AG04449 (cell line): Measurements from ENCODE around the gene SLC25A17.

Experiments used
- CTCF ChIA-PET: fragments of 350-600 bp; formaldehyde crosslinking; extraction: SDS; loops from one replicate; lab custom pipeline; 2021; ENCODE audit warnings: antibody characterized with exemption; lab: Yijun Ruan, JAX
- POLR2A ChIA-PET: fragments of 400-600, 350-600 bp; formaldehyde crosslinking; extraction: SDS; loops from one replicate; lab custom pipeline; 2020; ENCODE audit warnings: antibody characterized with exemption, inconsistent platforms; lab: Yijun Ruan, JAX
- DNase-seq: peaks from one replicate; pipeline ENCODE4 v3.0.0-alpha.2; 2010; ENCODE audit warnings: low read depth, low spot score
- H3K4me3 ChIP-seq: 2 replicates; pipeline ENCODE4 v1.5.1; 2011; ENCODE audit warnings: low read depth, mild to moderate bottlenecking, control low read depth, low read length
- TF ChIP-seq, protein P1 (sequence below): IDR thresholded peaks from one replicate; pipeline ENCODE4 v1.5.1; 2011; ENCODE audit warnings: mild to moderate bottlenecking, moderate library complexity, low read length, control low read depth, inconsistent platforms; ENCODE audit not compliant: insufficient read depth; ENCODE audit errors: missing control alignments

SLC25A17 gene

GRCh38 chr22:40729284-40729683 lies 89.9 kb downstream of the SLC25A17 start:
- POLR2A ChIA-PET = no interaction called here
- no peak overlapping the region for H3K4me3 ChIP-seq
- no peak for DNase-seq
- TF ChIP-seq, protein P1, sequence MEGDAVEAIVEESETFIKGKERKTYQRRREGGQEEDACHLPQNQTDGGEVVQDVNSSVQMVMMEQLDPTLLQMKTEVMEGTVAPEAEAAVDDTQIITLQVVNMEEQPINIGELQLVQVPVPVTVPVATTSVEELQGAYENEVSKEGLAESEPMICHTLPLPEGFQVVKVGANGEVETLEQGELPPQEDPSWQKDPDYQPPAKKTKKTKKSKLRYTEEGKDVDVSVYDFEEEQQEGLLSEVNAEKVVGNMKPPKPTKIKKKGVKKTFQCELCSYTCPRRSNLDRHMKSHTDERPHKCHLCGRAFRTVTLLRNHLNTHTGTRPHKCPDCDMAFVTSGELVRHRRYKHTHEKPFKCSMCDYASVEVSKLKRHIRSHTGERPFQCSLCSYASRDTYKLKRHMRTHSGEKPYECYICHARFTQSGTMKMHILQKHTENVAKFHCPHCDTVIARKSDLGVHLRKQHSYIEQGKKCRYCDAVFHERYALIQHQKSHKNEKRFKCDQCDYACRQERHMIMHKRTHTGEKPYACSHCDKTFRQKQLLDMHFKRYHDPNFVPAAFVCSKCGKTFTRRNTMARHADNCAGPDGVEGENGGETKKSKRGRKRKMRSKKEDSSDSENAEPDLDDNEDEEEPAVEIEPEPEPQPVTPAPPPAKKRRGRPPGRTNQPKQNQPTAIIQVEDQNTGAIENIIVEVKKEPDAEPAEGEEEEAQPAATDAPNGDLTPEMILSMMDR = no peak
- CTCF ChIA-PET = no interaction called here

DNA sequence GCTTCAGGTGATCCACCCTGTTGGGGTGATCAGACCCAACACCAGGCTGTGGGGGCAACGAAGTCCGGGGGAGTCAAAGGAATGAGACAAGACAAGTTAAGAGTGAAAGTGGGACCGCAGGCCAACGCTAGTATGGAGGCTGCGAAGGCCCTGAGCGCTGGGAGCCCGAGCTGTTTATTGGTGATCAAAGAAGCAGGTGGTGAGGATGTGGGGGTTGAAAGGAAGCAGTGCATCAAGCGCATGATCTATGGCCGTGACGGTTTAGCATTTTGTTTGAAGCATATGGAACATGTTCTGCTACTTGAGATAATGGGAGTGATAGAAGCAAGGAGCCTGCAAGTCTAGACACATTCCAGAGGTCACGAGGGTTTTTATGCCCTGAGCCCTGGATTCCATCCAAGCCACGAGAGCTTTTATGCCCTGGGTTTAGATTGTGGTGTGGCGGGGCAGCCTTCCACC lies 90.4 kb downstream of the SLC25A17 start:
- ChIA-PET POLR2A (no interaction called here), CTCF (no interaction called here)
- no peak overlapping the region for H3K4me3 ChIP-seq
- DNase-seq = no peak
- TF ChIP-seq, protein P1 = no peak

GRCh38 chr22:40727964-40728615 lies 91.1 kb downstream of the SLC25A17 start:
- CTCF ChIA-PET = no interaction called here

DNA sequence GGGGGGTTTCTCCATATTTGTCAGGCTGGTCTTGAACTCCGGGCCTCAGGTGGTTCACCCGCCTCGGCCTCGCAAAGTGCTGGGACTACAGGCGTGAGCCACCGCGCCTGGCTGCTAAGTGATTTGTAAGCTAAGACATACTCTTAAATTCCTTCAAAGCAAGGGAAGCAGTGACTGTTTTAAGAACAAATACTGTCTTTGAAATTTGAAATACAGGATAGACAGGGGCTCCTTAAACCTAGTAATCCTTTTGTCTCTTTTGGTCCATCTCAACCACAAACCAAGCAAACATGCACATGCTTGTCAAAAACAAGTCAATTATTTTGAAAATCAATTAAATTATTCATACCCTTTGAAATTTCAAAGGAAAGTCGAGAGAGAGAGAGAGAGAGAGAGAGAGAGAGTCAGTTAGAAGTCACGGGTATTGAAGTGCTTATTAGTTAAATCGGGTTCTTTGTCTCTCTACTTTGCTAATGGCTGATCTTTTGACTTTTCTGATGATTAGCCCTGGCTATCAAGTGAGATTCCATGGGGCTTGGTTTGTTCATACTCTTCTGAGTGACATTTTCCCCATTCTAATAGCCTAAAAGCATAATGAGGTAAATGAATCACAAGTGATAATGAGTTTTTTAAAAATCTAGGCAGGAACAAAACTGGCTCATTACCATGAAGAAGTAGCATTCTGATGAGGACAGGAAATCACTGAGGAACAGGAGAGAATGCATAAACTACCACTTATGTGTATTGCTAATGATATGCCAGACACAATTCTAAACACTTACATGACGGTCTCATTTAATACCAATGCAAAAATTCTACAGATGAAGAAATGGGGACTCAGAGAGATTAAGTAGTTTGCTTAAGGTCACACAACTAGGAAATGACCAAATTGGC lies 91.8 kb downstream of the SLC25A17 start:
- ChIA-PET CTCF (no interaction called here), POLR2A (no interaction called here)
- TF ChIP-seq, protein P1 = no peak
- DNase-seq = no peak
- no peak overlapping the region for H3K4me3 ChIP-seq

More at GRCh38 chr22:40727964-40728615, 91.1 kb downstream of the SLC25A17 start:
- TF ChIP-seq, protein P1 = no peak
- POLR2A ChIA-PET = no interaction called here
- no peak overlapping the region for H3K4me3 ChIP-seq
- DNase-seq = no peak

GRCh38 chr22:40726514-40726913 lies 92.6 kb downstream of the SLC25A17 start:
- no peak overlapping the region for H3K4me3 ChIP-seq
- DNase-seq = no peak
- POLR2A ChIA-PET = no interaction called here
- TF ChIP-seq, protein P1 = no peak
- CTCF ChIA-PET = interaction anchor here (0.6 kb wide), 1 partner anchor 15 kb away, joined by 3 read pairs; no protein-coding TSS in a partner anchor

DNA sequence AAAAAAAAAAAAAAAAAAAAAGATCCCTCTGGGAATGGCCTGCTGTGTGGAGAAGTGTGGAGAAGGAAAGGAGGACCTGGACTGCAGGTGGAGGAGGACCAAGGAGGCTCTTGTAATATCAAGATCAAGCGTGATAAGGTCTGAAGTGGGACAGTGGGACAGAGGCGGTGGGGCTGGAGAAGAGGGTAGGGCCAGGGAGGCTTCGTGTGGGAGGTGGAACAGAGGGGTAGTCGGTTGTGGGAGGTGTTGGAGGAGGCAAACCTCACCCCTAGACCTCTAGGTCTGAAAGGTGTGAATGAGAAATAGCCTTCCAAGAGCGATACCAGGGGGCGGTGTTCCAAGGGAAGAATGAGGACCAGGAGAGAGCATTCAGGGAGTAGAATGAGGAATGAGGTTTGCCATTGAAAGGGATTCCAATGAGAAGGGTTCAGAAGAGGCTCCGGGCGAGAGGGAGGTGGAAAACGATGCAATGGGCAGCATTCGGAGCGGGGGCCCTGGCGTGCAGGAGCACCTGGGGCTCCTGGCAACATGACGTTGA lies 95.7 kb downstream of the SLC25A17 start:
- CTCF ChIA-PET = no interaction called here
- no peak overlapping the region for H3K4me3 ChIP-seq
- POLR2A ChIA-PET = no interaction called here
- no peak for DNase-seq
- TF ChIP-seq, protein P1 = no peak
